Measurements from ENCODE around the gene SIRT6. TPM values are rescaled to one million over a fixed set of nuclear protein-coding genes. Genes with fewer than 3 reads are reported as not detected.
"Not testable (repeated sequence)": the region's sequence is repeated elsewhere in the genome, so short reads cannot be mapped to it uniquely, and the experiment has no call there.

The SIRT6 gene
- total RNA-seq = 6.5 and 7.7 TPM in 2 replicates

GRCh38 chr19:4182084-4182810, at the start of gene SIRT6, which contains the start of gene ANKRD24:
TSS of gene SIRT6 (minus strand) at chr19:4182563. CDS start at chr19:4182539, 24 bp downstream.
TSS of gene ANKRD24 (plus strand) at chr19:4182689. CDS start at chr19:4186426, 3,737 bp downstream.
- DNase-seq (ENCODE audit: low read depth in 2 of 2) = peak; percentile 96 to 98

GRCh38 chr19:4232139-4232538, 49.8 kb upstream of the SIRT6 start:
- not testable (repeated sequence) for DNase-seq (ENCODE audit: low read depth in 2 of 2)

GRCh38 chr19:4231521-4231920, 49.2 kb upstream of the SIRT6 start:
- DNase-seq (ENCODE audit: low read depth in 2 of 2) = not testable (repeated sequence)

- not testable (repeated sequence) for DNase-seq (ENCODE audit: low read depth in 2 of 2)
Observed at GRCh38 chr19:4230237-4230636, 47.9 kb upstream of the SIRT6 start.

GRCh38 chr19:4229179-4229931, 47.0 kb upstream of the SIRT6 start, which contains the start of gene EBI3:
TSS of gene EBI3 (plus strand) at chr19:4229523. CDS start at chr19:4229551, 28 bp downstream.
- DNase-seq (ENCODE audit: low read depth in 2 of 2) = peak; percentile 37 to 42

- DNase-seq (ENCODE audit: low read depth in 2 of 2) = no peak
Observed at GRCh38 chr19:4228765-4229178, 46.4 kb upstream of the SIRT6 start.

GRCh38 chr19:4227771-4228170, 45.4 kb upstream of the SIRT6 start:
- no peak for DNase-seq (ENCODE audit: low read depth in 2 of 2)

GRCh38 chr19:4225885-4226284, 43.5 kb upstream of the SIRT6 start:
- no peak for DNase-seq (ENCODE audit: low read depth in 2 of 2)

- no peak for DNase-seq (ENCODE audit: low read depth in 2 of 2)
Observed at GRCh38 chr19:4224470-4224869, 42.1 kb upstream of the SIRT6 start.

- no peak for DNase-seq (ENCODE audit: low read depth in 2 of 2)
Observed at GRCh38 chr19:4220188-4220587, 37.8 kb upstream of the SIRT6 start.

- DNase-seq (ENCODE audit: low read depth in 2 of 2) = not testable (repeated sequence)
Observed at GRCh38 chr19:4218523-4218922, 36.2 kb upstream of the SIRT6 start.

- no peak for DNase-seq (ENCODE audit: low read depth in 2 of 2)
Observed at GRCh38 chr19:4217429-4218264, 35.3 kb upstream of the SIRT6 start.

GRCh38 chr19:4216846-4217245, 34.5 kb upstream of the SIRT6 start:
- no peak for DNase-seq (ENCODE audit: low read depth in 2 of 2)

- no peak for DNase-seq (ENCODE audit: low read depth in 2 of 2)
Observed at GRCh38 chr19:4215807-4216206, 33.4 kb upstream of the SIRT6 start.

GRCh38 chr19:4213116-4213515, 30.8 kb upstream of the SIRT6 start:
- no peak for DNase-seq (ENCODE audit: low read depth in 2 of 2)

- DNase-seq (ENCODE audit: low read depth in 2 of 2) = no peak
Observed at GRCh38 chr19:4210166-4210731, 27.9 kb upstream of the SIRT6 start.

GRCh38 chr19:4208385-4209094, 26.2 kb upstream of the SIRT6 start:
- peak; percentile 28 to 30 for DNase-seq (ENCODE audit: low read depth in 2 of 2)

GRCh38 chr19:4206818-4207484, 24.6 kb upstream of the SIRT6 start:
- peak in 1 of 2 donors; percentile 50 for DNase-seq (ENCODE audit: low read depth in 2 of 2)

- DNase-seq (ENCODE audit: low read depth in 2 of 2) = no peak
Observed at GRCh38 chr19:4201798-4202197, 19.4 kb upstream of the SIRT6 start.

GRCh38 chr19:4200940-4201542, 18.7 kb upstream of the SIRT6 start:
- no peak for DNase-seq (ENCODE audit: low read depth in 2 of 2)

Data from lung microvascular endothelial cell (primary cell).